Heart left ventricle (tissue), 16 donors: Measurements from ENCODE around the gene PDCL2. TPM values are rescaled to one million over a fixed set of nuclear protein-coding genes. Genes with fewer than 3 reads are reported as not detected.

Source experiments
- ATAC-seq, 4 donors: fragments of 200-7000 bp; cut with Tn5 transposase; one replicate each; pipeline ENCODE4 v1.9.1; 2020 to 2022; ENCODE audit warnings: moderate library complexity in 4 of 4, mild to moderate bottlenecking in 3 of 4, moderate number of reproducible peaks in 1 of 4
- DNase-seq, 5 donors: peaks; one replicate each; pipeline ENCODE4 v3.0.0-alpha.2; 2020
- H3K27ac ChIP-seq, 12 donors: fragments of 200-600 bp; sonication (generic) in 4 of 12; one replicate each; pipeline versions ENCODE4 v1.5.0 to v1.8.0; 2016 to 2022; ENCODE audit warnings: mild to moderate bottlenecking in 2 of 12
- H3K27me3 ChIP-seq, 9 donors: fragments of 200-600 bp; sonication (generic) in 2 of 9; one replicate each; pipeline versions ENCODE4 v1.5.1 to v1.8.0; 2016 to 2022; ENCODE audit warnings: mild to moderate bottlenecking in 3 of 9
- H3K36me3 ChIP-seq, 9 donors: fragments of 200-600 bp; sonication (generic) in 2 of 9; one replicate each; pipeline versions ENCODE4 v1.5.0 to v1.8.0; 2018 to 2022; ENCODE audit warnings: mild to moderate bottlenecking in 2 of 9
- H3K4me1 ChIP-seq, 12 donors: fragments of 200-600 bp; sonication (generic) in 4 of 12; one replicate each; pipeline versions ENCODE4 v1.5.0 to v1.8.0; 2016 to 2022; ENCODE audit warnings: mild to moderate bottlenecking in 3 of 12
- H3K4me3 ChIP-seq, 12 donors: fragments of 200-600 bp; sonication (generic) in 4 of 12; one replicate each; pipeline versions ENCODE4 v1.5.0 to v1.8.0; 2017 to 2022; ENCODE audit warnings: mild to moderate bottlenecking in 9 of 12, moderate library complexity in 4 of 12
- H3K9me3 ChIP-seq, 12 donors: fragments of 200-600 bp; sonication (generic) in 4 of 12; one replicate each; pipeline versions ENCODE4 v1.5.0 to v1.8.0; 2016 to 2022; ENCODE audit warnings: mild to moderate bottlenecking in 1 of 12
- POLR2A ChIP-seq, 2 donors: fragments of 450-650 bp; IDR thresholded peaks; one replicate each; pipeline ENCODE4 v1.6.1; 2017; ENCODE audit warnings: antibody characterized with exemption in 2 of 2, mild to moderate bottlenecking in 2 of 2, moderate library complexity in 2 of 2
- WGBS, 4 donors: extraction: QIAGEN DNeasy Blood & Tissue Kit in 2 of 4; methylation state at CpG; one replicate each; pipeline versions ENCODE4 v1.1.5 to v1.1.7; 2013 to 2018; 5-methylcytosine and 5-hydroxymethylcytosine counted together
- intact Hi-C, 10 donors: fragments of 100-400 bp; cut with DNase I; formaldehyde crosslinking; loops; one replicate each; pipeline versions ENCODE4 v1.11.1 to v1.14.2; 2022
- polyA plus RNA-seq, 2 donors: library from polyadenylated mRNA; stranded (reverse); fragments of 200-250 nt; gene quantifications; one replicate each; pipeline ENCODE4 v1.2.3, GENCODE V29; 2013
- total RNA-seq, 9 donors: library from RNA; depleted of rRNA in 2 of 9; stranded (reverse); fragments of >200 nt in 2 of 9; fragmentation: NEBNext Ultra II Directional in 3 of 9; extraction: Animal tissue kit (Norgen Biotek cat#: 25700) in 3 of 9; gene quantifications; one replicate each; pipeline versions ENCODE4 v1.1.0 to v1.2.4, GENCODE V29; 2016 to 2023
- TF ChIP-seq, protein P1 (sequence below), 12 donors: fragments of 200-600 bp; sonication (generic) in 4 of 12; IDR thresholded peaks; one replicate each; pipeline versions ENCODE4 v1.5.0 to v1.8.0; 2018 to 2022; ENCODE audit warnings: antibody characterized with exemption in 12 of 12, mild to moderate bottlenecking in 5 of 12
- donor health status: ischemic (EF 13 %, LVEDD 7.1; RV severe dilation, severe dysfunction).
- donor health status: healthy with polysubstance abuse.
- donor health status: DM: no; HTN: yes; CAD: no.
- donor health status: DM: no; HTN: no; CAD: no.
- donor health status: ischemic (EF 25% LVEDD 6.9; RV normal size, moderate dysfunction).
- donor health status: ischemic (EF 25% LVEDD 5.7; RV mildly dilated, moderate dysfunction).
- donor health status: healthy.
- donor health status: DM: yes; HTN: yes; CAD: no.
- donor health status: ischemic (EF 35%, LVEDD 5.7; RV mildly dilated, moderate dysfunction).
- donor health status: nonischemic (EF 11% LVEDD 7.7; RV severe dilation, severe dysfunction).
- donor health status: DM: yes; HTN: yes; CAD: no.
- donor health status: PGD.
- donor health status: ischemic (EF 29% LVEDD 5.4; RV normal size, mild dysfunction).
- donor health status: nonischemic (EF 23%, LVEDD 6.1; RV moderate dilation, normal function).

The PDCL2 gene
- total and polyA plus RNA-seq, 11 donors: not detected

DNA sequence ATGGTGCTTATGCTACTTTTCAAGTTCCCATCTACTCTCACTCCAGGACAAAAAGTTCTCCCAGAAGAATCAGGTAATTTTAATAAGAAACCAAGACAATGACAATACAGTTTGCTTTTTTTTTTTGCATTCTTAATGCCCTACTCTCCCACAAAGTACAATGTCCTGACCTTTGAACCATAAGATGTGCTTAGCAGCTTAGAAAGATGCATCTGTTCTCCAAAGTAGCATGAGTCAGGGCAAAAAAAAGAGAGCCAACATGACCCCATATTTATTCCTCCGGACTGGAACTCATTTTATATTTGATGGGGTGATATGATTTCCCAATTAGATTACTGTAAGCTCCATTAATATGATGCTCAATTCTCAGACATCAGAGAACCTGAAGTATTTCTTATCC, 16.5 kb upstream of the PDCL2 start:
- Histone ChIP-seq H3K27ac (no peak overlapping the region), H3K36me3 (no peaks in the 10 kb centered on the region), H3K9me3 (no peaks in the 10 kb centered on the region), H3K4me1 (no peaks in the 10 kb centered on the region), H3K4me3 (no peak overlapping the region), H3K27me3 (no peaks in the 10 kb centered on the region)
- intact Hi-C loops: no loop called here
- TF ChIP-seq, protein P1, sequence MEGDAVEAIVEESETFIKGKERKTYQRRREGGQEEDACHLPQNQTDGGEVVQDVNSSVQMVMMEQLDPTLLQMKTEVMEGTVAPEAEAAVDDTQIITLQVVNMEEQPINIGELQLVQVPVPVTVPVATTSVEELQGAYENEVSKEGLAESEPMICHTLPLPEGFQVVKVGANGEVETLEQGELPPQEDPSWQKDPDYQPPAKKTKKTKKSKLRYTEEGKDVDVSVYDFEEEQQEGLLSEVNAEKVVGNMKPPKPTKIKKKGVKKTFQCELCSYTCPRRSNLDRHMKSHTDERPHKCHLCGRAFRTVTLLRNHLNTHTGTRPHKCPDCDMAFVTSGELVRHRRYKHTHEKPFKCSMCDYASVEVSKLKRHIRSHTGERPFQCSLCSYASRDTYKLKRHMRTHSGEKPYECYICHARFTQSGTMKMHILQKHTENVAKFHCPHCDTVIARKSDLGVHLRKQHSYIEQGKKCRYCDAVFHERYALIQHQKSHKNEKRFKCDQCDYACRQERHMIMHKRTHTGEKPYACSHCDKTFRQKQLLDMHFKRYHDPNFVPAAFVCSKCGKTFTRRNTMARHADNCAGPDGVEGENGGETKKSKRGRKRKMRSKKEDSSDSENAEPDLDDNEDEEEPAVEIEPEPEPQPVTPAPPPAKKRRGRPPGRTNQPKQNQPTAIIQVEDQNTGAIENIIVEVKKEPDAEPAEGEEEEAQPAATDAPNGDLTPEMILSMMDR (IDR thresholded peaks at IDR 0.05): no peak
- TF ChIP-seq POLR2A (IDR thresholded peaks at IDR 0.05): no peak
- DNase-seq (no peak), ATAC-seq (no peak)
- 92 to 95% (median 93%) methylated on average over 1 of the region's 1 CpG for WGBS, 4 donors

GRCh38 chr4:55604996-55605395, 13.0 kb upstream of the PDCL2 start:
- ATAC-seq (no peak), DNase-seq (no peak)
- Histone ChIP-seq H3K36me3 (no peaks in the 10 kb centered on the region), H3K4me3 (no peak overlapping the region), H3K27ac (no peak overlapping the region), H3K4me1 (no peaks in the 10 kb centered on the region), H3K9me3 (no peaks in the 10 kb centered on the region), H3K27me3 (no peaks in the 10 kb centered on the region)
- WGBS, 4 donors: 76 to 84% (median 79%) methylated on average over 7 of the region's 7 CpGs
- TF ChIP-seq, protein P1 (IDR thresholded peaks at IDR 0.05): no peak
- TF ChIP-seq POLR2A (IDR thresholded peaks at IDR 0.05): no peak
- intact Hi-C loops: no loop called here

DNA sequence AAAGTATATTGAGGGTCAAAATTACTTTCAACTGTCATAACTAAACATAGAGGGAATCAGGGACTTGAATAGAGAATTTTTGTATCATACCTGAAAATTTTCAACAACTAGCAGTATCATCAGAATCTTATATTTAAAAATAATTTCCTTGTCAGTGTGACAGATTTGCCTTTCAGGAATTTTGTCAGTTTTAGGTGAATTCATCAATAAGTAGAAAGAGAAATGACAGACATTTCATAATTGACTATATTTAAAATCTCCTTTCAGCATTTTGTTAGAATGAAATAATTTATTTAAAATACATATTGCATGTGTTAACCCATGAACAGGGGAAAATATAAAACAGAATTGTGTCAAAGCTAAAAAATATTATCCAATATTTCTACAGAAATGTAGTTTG, 8.6 kb upstream of the PDCL2 start:
- Histone ChIP-seq H3K27ac (no peak overlapping the region), H3K4me3 (no peak overlapping the region), H3K4me1 (no peaks in the 10 kb centered on the region), H3K9me3 (peaks cover 0 to 7% (median 0%) of the 10 kb centered on the region in 12 donors), H3K27me3 (no peaks in the 10 kb centered on the region), H3K36me3 (no peaks in the 10 kb centered on the region)
- ATAC-seq (no peak), DNase-seq (no peak)
- intact Hi-C loops: no loop called here
- TF ChIP-seq, protein P1 (IDR thresholded peaks at IDR 0.05): no peak
- no peak for TF ChIP-seq POLR2A (IDR thresholded peaks at IDR 0.05)

GRCh38 chr4:55598641-55599040, 6.6 kb upstream of the PDCL2 start:
- Histone ChIP-seq H3K4me1 (no peaks in the 10 kb centered on the region), H3K36me3 (no peaks in the 10 kb centered on the region), H3K27ac (no peak overlapping the region), H3K27me3 (no peaks in the 10 kb centered on the region), H3K9me3 (peaks cover 0 to 7% (median 0%) of the 10 kb centered on the region in 12 donors), H3K4me3 (no peak overlapping the region)
- no peak for DNase-seq
- TF ChIP-seq, protein P1 (IDR thresholded peaks at IDR 0.05): no peak
- TF ChIP-seq POLR2A (IDR thresholded peaks at IDR 0.05): no peak
- ATAC-seq: no peak
- 90 to 96% (median 95%) methylated on average over 2 of the region's 2 CpGs for WGBS, 4 donors
- intact Hi-C loops: no loop called here
